KMS-11 (cell line): ENCODE data around the gene FCRL4.

Experiments used
- H2AFZ ChIP-seq: fragments of 200-600 bp; sonication (generic); 2 replicates; pipeline ENCODE4 v1.6.1; 2016; ENCODE audit warnings: antibody characterized with exemption, mixed run types, low read depth
- H3K27ac ChIP-seq: fragments of 200-600 bp; sonication (generic); 2 replicates; pipeline ENCODE4 v1.6.1; 2016; ENCODE audit warnings: mild to moderate bottlenecking, mixed run types
- H3K27me3 ChIP-seq: fragments of 200-600 bp; sonication (generic); 2 replicates; pipeline ENCODE4 v1.6.1; 2017; ENCODE audit warnings: mild to moderate bottlenecking, low read depth, mixed run types, moderate library complexity; ENCODE audit not compliant: insufficient read depth
- H3K36me3 ChIP-seq: fragments of 200-600 bp; sonication (generic); 2 replicates; pipeline ENCODE4 v1.6.1; 2017; ENCODE audit warnings: mild to moderate bottlenecking, mixed run types; ENCODE audit not compliant: insufficient read depth
- H3K4me1 ChIP-seq: fragments of 200-600 bp; sonication (generic); 2 replicates; pipeline ENCODE4 v1.6.1; 2016; ENCODE audit warnings: mild to moderate bottlenecking, low read depth, mixed run types; ENCODE audit not compliant: poor library complexity, severe bottlenecking
- H3K4me2 ChIP-seq: fragments of 200-600 bp; sonication (generic); 2 replicates; pipeline ENCODE4 v1.7.0; 2016; ENCODE audit warnings: mild to moderate bottlenecking, mixed run types
- H3K4me3 ChIP-seq: fragments of 200-600 bp; sonication (generic); IDR thresholded peaks from 2 replicates; pipeline ENCODE4 v1.6.1; 2017; ENCODE audit warnings: low read depth, low read length, mixed read lengths; ENCODE audit not compliant: insufficient read depth
- H3K79me2 ChIP-seq: fragments of 200-600 bp; sonication (generic); 2 replicates; pipeline ENCODE4 v1.6.1; 2016; ENCODE audit warnings: low read depth, mixed run types; ENCODE audit not compliant: insufficient read depth
- H3K9ac ChIP-seq: fragments of 200-600 bp; sonication (generic); 2 replicates; pipeline ENCODE4 v1.6.1; 2016; ENCODE audit warnings: mild to moderate bottlenecking, mixed run types
- H4K20me1 ChIP-seq: fragments of 200-600 bp; sonication (generic); 2 replicates; pipeline ENCODE4 v1.6.1; 2016; ENCODE audit warnings: mild to moderate bottlenecking, mixed run types; ENCODE audit not compliant: insufficient read depth
- TF ChIP-seq, protein P1 (sequence below): fragments of 200-600 bp; sonication (generic); conservative IDR thresholded peaks from 2 replicates; pipeline ENCODE4 v1.6.1; 2017; ENCODE audit warnings: low read depth, mild to moderate bottlenecking, antibody characterized with exemption, low read length, moderate library complexity, mixed read lengths

FCRL4 gene

DNA sequence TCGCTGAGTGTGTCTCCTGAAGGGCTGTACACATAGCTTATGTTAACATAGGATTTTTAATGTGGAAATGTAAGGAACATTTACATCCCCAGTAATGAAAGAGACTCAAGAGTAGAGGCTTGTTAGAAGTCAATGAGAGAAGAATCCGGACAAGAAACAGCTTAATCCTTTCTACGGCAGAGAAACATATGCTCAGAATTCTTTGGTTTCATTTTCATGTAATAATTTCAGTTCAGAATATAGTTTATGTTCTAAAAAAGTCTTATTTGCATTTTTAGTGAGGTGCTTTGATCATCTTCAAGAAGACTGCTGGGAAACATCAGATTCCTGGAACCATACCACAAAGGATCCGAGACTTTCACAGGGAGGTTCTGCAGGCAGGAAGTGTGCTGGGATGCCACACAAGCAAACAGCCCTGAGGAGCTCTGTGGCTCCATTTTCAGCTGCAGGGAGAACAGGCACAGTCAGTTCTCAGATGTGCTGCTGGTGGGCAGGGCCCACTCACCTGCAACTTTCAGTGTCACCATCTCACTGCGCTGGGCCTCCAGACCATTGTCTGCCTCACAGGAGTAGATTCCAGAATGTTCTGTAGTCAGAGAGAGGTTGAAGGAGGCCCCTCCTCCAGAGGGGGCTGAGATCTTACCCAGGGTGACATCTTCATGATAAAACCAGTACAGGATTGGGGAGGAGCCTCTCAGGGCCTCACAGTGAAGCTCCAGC is 74.0 kb downstream of the FCRL4 start:
- TF ChIP-seq, protein P1, sequence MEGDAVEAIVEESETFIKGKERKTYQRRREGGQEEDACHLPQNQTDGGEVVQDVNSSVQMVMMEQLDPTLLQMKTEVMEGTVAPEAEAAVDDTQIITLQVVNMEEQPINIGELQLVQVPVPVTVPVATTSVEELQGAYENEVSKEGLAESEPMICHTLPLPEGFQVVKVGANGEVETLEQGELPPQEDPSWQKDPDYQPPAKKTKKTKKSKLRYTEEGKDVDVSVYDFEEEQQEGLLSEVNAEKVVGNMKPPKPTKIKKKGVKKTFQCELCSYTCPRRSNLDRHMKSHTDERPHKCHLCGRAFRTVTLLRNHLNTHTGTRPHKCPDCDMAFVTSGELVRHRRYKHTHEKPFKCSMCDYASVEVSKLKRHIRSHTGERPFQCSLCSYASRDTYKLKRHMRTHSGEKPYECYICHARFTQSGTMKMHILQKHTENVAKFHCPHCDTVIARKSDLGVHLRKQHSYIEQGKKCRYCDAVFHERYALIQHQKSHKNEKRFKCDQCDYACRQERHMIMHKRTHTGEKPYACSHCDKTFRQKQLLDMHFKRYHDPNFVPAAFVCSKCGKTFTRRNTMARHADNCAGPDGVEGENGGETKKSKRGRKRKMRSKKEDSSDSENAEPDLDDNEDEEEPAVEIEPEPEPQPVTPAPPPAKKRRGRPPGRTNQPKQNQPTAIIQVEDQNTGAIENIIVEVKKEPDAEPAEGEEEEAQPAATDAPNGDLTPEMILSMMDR: peak; percentile 39
- peak overlapping the region; percentile 71 for H3K27ac ChIP-seq

More for the DNA sequence above, 74.0 kb downstream of the FCRL4 start:
- H3K4me2 ChIP-seq: peak overlapping the region; percentile 88
- peak overlapping the region; percentile 53 for H3K9ac ChIP-seq
- no peaks in the 10 kb centered on the region for H3K36me3 ChIP-seq
- H3K27me3 ChIP-seq: no peaks in the 10 kb centered on the region
- peak overlapping the region; percentile 99 for H3K4me3 ChIP-seq
- peaks cover 32% of the 10 kb centered on the region for H3K4me1 ChIP-seq
- H4K20me1 ChIP-seq: no peaks in the 10 kb centered on the region
- H2AFZ ChIP-seq: peak overlapping the region; percentile 88
- H3K79me2 ChIP-seq: no peaks in the 10 kb centered on the region
